Measurements from ENCODE around the gene AMN1.

AMN1 gene

DNA sequence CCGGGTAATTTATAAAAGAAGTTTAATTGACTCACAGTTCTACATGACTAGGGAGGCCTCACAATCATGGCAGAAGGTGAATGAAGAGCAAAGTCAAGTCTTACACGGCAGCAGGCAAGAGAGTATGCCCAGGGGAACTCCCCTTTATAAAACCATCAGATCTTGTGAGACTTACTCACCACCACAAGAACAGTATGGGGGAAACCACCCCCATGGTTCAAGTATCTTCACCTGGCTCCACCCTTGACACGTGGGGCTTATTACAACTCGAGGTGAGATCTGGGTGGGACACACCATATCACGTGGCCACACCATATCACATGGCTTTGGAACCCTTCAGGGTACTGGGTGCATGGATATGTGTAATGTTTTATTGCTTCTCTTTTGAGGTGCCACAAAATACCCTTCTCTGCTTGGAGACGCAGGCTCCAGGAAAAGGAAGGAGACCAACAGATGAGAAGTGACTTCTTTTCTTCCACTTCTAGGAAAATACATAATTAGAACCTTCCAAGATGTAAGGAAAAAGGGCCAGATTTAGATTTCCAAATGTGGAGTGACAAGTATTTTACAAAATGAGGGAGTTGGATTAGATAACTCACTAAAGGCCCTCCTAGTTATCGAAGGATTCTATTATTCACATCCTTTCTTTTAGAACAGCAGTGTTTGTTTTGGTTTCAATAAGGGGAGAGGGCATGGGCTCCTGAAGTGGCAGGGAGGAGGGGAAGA, 102.4 kb downstream of the AMN1 start:
- TF ChIP-seq GLIS2 (tag by site-specific recombination; IDR thresholded peaks at IDR 0.05) (no peak), ZNF350 (tag by site-specific recombination; IDR thresholded peaks at IDR 0.05) (no peak), ZNF596 (tag by site-specific recombination; IDR thresholded peaks at IDR 0.05) (no peak), ZNF549 (tag by site-specific recombination; IDR thresholded peaks at IDR 0.05) (no peak), ZNF747 (tag by site-specific recombination; IDR thresholded peaks at IDR 0.05) (no peak), ZNF501 (tag by site-specific recombination; IDR thresholded peaks at IDR 0.05) (no peak)
- Histone ChIP-seq H3K9me3 (ENCODE audit: control insufficient read depth, insufficient read depth, low read depth, low read length) (no peaks in the 10 kb centered on the region), H3K27ac (ENCODE audit: extremely low read depth, low read depth, low read length) (no peak overlapping the region), H3K36me3 (ENCODE audit: control insufficient read depth in 2 of 2, insufficient read depth in 1 of 2, low read length in 2 of 2) (no peaks in the 10 kb centered on the region), H3K4me3 (ENCODE audit: low read depth, low read length) (no peak overlapping the region), H3K4me1 (ENCODE audit: control insufficient read depth, insufficient read depth, low read length) (peaks cover 4% of the 10 kb centered on the region)
- CTCF ChIA-PET: no interaction called here
- POLR2A ChIA-PET: no interaction called here

DNA sequence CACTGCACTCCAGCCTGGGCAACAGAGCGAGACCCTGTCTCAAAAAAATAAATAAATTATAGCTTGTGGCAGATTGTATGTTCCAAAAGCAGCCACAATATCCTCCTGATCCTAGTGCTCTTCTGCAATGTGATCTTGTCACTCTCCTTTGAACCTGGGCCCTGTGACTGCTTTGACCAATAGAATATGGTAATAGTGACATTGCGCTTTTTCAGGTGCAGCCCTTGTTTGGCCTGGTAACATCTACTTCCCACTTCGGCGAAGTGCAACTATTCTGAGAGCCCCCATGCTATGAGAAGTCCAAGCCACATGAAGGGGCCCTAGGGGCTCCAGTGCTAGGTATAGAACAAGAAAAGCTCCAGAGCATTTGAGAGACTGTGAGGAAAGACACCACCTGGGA, 106.8 kb downstream of the AMN1 start:
- CTCF ChIA-PET: interaction anchor here (0.6 kb wide), 1 partner anchor 15 kb away, joined by 3 read pairs; no protein-coding TSS in a partner anchor
- no peaks in the 10 kb centered on the region for H3K36me3 ChIP-seq (ENCODE audit: control insufficient read depth in 2 of 2, insufficient read depth in 1 of 2, low read length in 2 of 2)
- no peaks in the 10 kb centered on the region for H3K4me1 ChIP-seq (ENCODE audit: control insufficient read depth, insufficient read depth, low read length)
- no peak overlapping the region for H3K4me3 ChIP-seq (ENCODE audit: low read depth, low read length)
- H3K9me3 ChIP-seq (ENCODE audit: control insufficient read depth, insufficient read depth, low read depth, low read length): no peaks in the 10 kb centered on the region
- POLR2A ChIA-PET: no interaction called here
- H3K27ac ChIP-seq (ENCODE audit: extremely low read depth, low read depth, low read length): no peak overlapping the region
- TF ChIP-seq ZNF37A (tag by site-specific recombination; IDR thresholded peaks at IDR 0.05) (no peak), ZNF423 (tag by site-specific recombination; IDR thresholded peaks at IDR 0.05) (no peak), ZBTB7A (tag by site-specific recombination; IDR thresholded peaks at IDR 0.05; ENCODE audit: low read depth) (no peak), MEIS1 (CRISPR knock-in tag; IDR thresholded peaks at IDR 0.05; ENCODE audit: borderline replicate concordance) (no peak), ZBTB17 (tag by site-specific recombination; IDR thresholded peaks at IDR 0.05) (no peak), MYNN (tag by site-specific recombination; IDR thresholded peaks at IDR 0.05; ENCODE audit: borderline replicate concordance) (no peak), ZNF629 (tag by site-specific recombination; IDR thresholded peaks at IDR 0.05) (no peak), ZNF501 (tag by site-specific recombination; IDR thresholded peaks at IDR 0.05) (no peak), ZNF112 (tag by site-specific recombination; IDR thresholded peaks at IDR 0.05) (no peak), ZNF426 (tag by site-specific recombination; IDR thresholded peaks at IDR 0.05) (no peak)
- TF ChIP-seq, protein P1, sequence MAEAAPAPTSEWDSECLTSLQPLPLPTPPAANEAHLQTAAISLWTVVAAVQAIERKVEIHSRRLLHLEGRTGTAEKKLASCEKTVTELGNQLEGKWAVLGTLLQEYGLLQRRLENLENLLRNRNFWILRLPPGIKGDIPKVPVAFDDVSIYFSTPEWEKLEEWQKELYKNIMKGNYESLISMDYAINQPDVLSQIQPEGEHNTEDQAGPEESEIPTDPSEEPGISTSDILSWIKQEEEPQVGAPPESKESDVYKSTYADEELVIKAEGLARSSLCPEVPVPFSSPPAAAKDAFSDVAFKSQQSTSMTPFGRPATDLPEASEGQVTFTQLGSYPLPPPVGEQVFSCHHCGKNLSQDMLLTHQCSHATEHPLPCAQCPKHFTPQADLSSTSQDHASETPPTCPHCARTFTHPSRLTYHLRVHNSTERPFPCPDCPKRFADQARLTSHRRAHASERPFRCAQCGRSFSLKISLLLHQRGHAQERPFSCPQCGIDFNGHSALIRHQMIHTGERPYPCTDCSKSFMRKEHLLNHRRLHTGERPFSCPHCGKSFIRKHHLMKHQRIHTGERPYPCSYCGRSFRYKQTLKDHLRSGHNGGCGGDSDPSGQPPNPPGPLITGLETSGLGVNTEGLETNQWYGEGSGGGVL (tag by site-specific recombination; IDR thresholded peaks at IDR 0.05): no peak
- TF ChIP-seq, protein P2, sequence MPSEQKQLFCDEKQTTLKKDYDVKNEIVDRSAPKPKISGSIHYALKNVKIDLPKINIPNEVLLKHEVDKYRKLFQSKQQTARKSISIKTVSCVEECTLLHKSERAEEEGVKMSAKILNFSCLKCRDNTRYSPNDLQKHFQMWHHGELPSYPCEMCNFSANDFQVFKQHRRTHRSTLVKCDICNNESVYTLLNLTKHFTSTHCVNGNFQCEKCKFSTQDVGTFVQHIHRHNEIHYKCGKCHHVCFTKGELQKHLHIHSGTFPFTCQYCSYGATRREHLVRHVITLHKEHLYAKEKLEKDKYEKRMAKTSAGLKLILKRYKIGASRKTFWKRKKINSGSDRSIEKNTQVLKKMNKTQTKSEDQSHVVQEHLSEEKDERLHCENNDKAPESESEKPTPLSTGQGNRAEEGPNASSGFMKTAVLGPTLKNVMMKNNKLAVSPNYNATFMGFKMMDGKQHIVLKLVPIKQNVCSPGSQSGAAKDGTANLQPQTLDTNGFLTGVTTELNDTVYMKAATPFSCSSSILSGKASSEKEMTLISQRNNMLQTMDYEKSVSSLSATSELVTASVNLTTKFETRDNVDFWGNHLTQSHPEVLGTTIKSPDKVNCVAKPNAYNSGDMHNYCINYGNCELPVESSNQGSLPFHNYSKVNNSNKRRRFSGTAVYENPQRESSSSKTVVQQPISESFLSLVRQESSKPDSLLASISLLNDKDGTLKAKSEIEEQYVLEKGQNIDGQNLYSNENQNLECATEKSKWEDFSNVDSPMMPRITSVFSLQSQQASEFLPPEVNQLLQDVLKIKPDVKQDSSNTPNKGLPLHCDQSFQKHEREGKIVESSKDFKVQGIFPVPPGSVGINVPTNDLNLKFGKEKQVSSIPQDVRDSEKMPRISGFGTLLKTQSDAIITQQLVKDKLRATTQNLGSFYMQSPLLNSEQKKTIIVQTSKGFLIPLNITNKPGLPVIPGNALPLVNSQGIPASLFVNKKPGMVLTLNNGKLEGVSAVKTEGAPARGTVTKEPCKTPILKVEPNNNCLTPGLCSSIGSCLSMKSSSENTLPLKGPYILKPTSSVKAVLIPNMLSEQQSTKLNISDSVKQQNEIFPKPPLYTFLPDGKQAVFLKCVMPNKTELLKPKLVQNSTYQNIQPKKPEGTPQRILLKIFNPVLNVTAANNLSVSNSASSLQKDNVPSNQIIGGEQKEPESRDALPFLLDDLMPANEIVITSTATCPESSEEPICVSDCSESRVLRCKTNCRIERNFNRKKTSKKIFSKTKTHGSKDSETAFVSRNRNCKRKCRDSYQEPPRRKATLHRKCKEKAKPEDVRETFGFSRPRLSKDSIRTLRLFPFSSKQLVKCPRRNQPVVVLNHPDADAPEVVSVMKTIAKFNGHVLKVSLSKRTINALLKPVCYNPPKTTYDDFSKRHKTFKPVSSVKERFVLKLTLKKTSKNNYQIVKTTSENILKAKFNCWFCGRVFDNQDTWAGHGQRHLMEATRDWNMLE (tag by site-specific recombination; conservative IDR thresholded peaks at IDR 0.05; ENCODE audit: low read depth): no peak
- TF ChIP-seq, protein P3, sequence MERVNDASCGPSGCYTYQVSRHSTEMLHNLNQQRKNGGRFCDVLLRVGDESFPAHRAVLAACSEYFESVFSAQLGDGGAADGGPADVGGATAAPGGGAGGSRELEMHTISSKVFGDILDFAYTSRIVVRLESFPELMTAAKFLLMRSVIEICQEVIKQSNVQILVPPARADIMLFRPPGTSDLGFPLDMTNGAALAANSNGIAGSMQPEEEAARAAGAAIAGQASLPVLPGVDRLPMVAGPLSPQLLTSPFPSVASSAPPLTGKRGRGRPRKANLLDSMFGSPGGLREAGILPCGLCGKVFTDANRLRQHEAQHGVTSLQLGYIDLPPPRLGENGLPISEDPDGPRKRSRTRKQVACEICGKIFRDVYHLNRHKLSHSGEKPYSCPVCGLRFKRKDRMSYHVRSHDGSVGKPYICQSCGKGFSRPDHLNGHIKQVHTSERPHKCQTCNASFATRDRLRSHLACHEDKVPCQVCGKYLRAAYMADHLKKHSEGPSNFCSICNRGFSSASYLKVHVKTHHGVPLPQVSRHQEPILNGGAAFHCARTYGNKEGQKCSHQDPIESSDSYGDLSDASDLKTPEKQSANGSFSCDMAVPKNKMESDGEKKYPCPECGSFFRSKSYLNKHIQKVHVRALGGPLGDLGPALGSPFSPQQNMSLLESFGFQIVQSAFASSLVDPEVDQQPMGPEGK (tag by site-specific recombination; IDR thresholded peaks at IDR 0.05): no peak
- TF ChIP-seq, protein P4, sequence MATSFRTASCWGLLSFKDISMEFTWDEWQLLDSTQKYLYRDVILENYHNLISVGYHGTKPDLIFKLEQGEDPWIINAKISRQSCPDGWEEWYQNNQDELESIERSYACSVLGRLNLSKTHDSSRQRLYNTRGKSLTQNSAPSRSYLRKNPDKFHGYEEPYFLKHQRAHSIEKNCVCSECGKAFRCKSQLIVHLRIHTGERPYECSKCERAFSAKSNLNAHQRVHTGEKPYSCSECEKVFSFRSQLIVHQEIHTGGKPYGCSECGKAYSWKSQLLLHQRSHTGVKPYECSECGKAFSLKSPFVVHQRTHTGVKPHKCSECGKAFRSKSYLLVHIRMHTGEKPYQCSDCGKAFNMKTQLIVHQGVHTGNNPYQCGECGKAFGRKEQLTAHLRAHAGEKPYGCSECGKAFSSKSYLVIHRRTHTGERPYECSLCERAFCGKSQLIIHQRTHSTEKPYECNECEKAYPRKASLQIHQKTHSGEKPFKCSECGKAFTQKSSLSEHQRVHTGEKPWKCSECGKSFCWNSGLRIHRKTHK (tag by site-specific recombination; IDR thresholded peaks at IDR 0.05): no peak
- TF ChIP-seq, protein P5, sequence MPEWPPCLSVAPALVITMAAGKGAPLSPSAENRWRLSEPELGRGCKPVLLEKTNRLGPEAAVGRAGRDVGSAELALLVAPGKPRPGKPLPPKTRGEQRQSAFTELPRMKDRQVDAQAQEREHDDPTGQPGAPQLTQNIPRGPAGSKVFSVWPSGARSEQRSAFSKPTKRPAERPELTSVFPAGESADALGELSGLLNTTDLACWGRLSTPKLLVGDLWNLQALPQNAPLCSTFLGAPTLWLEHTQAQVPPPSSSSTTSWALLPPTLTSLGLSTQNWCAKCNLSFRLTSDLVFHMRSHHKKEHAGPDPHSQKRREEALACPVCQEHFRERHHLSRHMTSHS (tag by site-specific recombination; IDR thresholded peaks at IDR 0.05): no peak
- TF ChIP-seq, protein P6, sequence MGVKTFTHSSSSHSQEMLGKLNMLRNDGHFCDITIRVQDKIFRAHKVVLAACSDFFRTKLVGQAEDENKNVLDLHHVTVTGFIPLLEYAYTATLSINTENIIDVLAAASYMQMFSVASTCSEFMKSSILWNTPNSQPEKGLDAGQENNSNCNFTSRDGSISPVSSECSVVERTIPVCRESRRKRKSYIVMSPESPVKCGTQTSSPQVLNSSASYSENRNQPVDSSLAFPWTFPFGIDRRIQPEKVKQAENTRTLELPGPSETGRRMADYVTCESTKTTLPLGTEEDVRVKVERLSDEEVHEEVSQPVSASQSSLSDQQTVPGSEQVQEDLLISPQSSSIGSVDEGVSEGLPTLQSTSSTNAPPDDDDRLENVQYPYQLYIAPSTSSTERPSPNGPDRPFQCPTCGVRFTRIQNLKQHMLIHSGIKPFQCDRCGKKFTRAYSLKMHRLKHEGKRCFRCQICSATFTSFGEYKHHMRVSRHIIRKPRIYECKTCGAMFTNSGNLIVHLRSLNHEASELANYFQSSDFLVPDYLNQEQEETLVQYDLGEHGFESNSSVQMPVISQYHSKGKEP (tag by site-specific recombination; IDR thresholded peaks at IDR 0.05): no peak
